Measurements from ENCODE around the gene CEMIP.

DNA sequence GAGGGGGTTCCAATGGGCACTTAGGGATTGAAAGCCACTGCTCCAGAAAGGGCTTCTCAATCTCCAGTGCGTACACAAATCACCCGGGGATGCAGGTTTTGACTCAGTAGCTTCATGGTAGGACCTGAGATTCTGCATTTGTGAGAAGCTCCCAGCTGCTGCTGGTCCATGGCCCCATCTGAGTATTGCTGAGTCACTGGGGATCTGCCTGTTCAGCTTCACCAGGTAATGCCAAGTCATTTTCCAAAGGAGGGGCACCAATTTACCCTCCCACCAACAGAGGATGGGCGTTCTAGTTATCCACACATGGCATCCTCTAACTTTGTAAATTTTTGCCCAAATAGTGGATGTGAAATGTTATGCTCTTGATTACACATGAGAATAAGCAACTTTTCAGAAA is 12.9 kb upstream of the CEMIP start:
- TF ChIP-seq, protein P1, sequence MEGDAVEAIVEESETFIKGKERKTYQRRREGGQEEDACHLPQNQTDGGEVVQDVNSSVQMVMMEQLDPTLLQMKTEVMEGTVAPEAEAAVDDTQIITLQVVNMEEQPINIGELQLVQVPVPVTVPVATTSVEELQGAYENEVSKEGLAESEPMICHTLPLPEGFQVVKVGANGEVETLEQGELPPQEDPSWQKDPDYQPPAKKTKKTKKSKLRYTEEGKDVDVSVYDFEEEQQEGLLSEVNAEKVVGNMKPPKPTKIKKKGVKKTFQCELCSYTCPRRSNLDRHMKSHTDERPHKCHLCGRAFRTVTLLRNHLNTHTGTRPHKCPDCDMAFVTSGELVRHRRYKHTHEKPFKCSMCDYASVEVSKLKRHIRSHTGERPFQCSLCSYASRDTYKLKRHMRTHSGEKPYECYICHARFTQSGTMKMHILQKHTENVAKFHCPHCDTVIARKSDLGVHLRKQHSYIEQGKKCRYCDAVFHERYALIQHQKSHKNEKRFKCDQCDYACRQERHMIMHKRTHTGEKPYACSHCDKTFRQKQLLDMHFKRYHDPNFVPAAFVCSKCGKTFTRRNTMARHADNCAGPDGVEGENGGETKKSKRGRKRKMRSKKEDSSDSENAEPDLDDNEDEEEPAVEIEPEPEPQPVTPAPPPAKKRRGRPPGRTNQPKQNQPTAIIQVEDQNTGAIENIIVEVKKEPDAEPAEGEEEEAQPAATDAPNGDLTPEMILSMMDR (IDR thresholded peaks at IDR 0.05) = no peak
- no peak for TF ChIP-seq EZH2phosphoT487 (IDR thresholded peaks at IDR 0.05)
- no peak for TF ChIP-seq EZH2 (IDR thresholded peaks at IDR 0.05)

All from neural progenitor cell (in vitro differentiated cells).